ENCODE results near the gene SERINC5.

GRCh38 chr5:80288177-80288576 is 32.3 kb upstream of the SERINC5 start:
- no peak for TF ChIP-seq NR2C2 (CRISPR knock-in tag; IDR thresholded peaks at IDR 0.05)
- no peak for TF ChIP-seq CTCF (IDR thresholded peaks at IDR 0.05)
- TF ChIP-seq ZNF138 (CRISPR knock-in tag; conservative IDR thresholded peaks at IDR 0.05) = no peak

Data from WTC11 (cell line).